ENCODE data around the gene SDS. TPM values are rescaled to one million over a fixed set of nuclear protein-coding genes. Genes with fewer than 3 reads are reported as not detected.

SDS gene
- total and polyA plus RNA-seq, 2 donors (not counting 1 experiment from before 2014, with no cell fraction given) = 0.09 TPM; not detected in 1

DNA sequence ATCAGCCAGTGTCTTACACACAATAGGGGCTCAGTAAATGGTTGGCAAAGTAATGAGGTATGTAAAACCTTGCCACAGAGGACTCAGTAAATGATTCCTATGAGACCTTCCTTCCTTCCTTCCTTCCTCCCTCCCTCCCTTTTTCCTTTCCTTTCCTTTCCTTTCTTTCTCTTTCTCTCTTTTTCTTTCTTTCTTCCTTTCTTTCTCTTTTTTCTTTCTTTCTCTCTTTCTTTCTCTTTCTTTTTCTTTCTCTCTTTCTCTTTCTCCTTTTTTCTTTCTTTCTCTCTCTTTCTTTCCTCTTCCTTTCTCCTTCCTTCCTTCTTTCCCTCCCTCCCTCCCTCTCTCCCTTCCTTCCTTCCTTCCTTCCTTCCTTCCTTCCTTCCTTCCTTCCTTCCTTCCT lies 7.5 kb downstream of the SDS start:
- POLR2A ChIA-PET = no interaction called here
- Histone ChIP-seq H3K27me3 (replicated peaks in 1 of 4; ENCODE audit: control extremely low read depth in 1 of 4, control insufficient read depth in 3 of 4, insufficient read depth in 4 of 4, low read length in 3 of 4) (peaks cover 0 to 23% (median 0%) of the 10 kb centered on the region in 4 experiments), H3K9ac (ENCODE audit: low read length) (no peak overlapping the region), H3K27ac (ENCODE audit: low read length in 2 of 2) (no peak overlapping the region), H3K79me2 (ENCODE audit: control insufficient read depth, insufficient read depth, low read length) (no peaks in the 10 kb centered on the region), H3K9me3 (ENCODE audit: control extremely low read depth in 1 of 3, control insufficient read depth in 2 of 3, insufficient read depth in 1 of 3, low read length in 2 of 3) (peaks cover 0 to 15% (median 0%) of the 10 kb centered on the region in 3 donors), H3K4me1 (ENCODE audit: control insufficient read depth in 2 of 2, insufficient read depth in 2 of 2, low read length in 2 of 2) (no peaks in the 10 kb centered on the region), H3K4me3 (ENCODE audit: control extremely low read depth in 1 of 5, extremely low read depth in 1 of 5, insufficient read depth in 1 of 5, low read depth in 2 of 5, low read length in 4 of 5) (no peak overlapping the region), H2AFZ (ENCODE audit: insufficient read depth, low read depth, low read length, poor library complexity, severe bottlenecking) (no peak overlapping the region), H3K36me3 (replicated peaks in 1 of 2; ENCODE audit: control extremely low read depth in 1 of 2, control insufficient read depth in 1 of 2, extremely low read depth in 1 of 2, insufficient read depth in 2 of 2, low read length in 1 of 2) (no peaks in the 10 kb centered on the region), H4K20me1 (ENCODE audit: control insufficient read depth, insufficient read depth, low read length, poor library complexity, severe bottlenecking) (no peaks in the 10 kb centered on the region), H3K4me2 (replicated peaks; ENCODE audit: low read depth, low read length, poor library complexity, severe bottlenecking) (no peak overlapping the region)
- no peak overlapping the region for H3K4me3 Mint-ChIP-seq
- H3K27me3 Mint-ChIP-seq = peaks cover 10% of the 10 kb centered on the region
- no peak for TF ChIP-seq EZH2 (IDR thresholded peaks at IDR 0.05; ENCODE audit: borderline replicate concordance, insufficient read depth, low read depth, low read length, poor library complexity, severe bottlenecking)
- TF ChIP-seq, protein P1, sequence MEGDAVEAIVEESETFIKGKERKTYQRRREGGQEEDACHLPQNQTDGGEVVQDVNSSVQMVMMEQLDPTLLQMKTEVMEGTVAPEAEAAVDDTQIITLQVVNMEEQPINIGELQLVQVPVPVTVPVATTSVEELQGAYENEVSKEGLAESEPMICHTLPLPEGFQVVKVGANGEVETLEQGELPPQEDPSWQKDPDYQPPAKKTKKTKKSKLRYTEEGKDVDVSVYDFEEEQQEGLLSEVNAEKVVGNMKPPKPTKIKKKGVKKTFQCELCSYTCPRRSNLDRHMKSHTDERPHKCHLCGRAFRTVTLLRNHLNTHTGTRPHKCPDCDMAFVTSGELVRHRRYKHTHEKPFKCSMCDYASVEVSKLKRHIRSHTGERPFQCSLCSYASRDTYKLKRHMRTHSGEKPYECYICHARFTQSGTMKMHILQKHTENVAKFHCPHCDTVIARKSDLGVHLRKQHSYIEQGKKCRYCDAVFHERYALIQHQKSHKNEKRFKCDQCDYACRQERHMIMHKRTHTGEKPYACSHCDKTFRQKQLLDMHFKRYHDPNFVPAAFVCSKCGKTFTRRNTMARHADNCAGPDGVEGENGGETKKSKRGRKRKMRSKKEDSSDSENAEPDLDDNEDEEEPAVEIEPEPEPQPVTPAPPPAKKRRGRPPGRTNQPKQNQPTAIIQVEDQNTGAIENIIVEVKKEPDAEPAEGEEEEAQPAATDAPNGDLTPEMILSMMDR (IDR thresholded peaks at IDR 0.05) = no peak
- intact Hi-C loops (cut with micrococcal nuclease) = no loop called here
- H3K27ac Mint-ChIP-seq = no peak overlapping the region
- no peaks in the 10 kb centered on the region for H3K9me3 Mint-ChIP-seq (ENCODE audit: insufficient read depth)
- no peak for ATAC-seq (ENCODE audit: low read depth)
- CTCF ChIA-PET = no interaction called here
- no peak for DNase-seq
- H3K4me1 Mint-ChIP-seq = no peaks in the 10 kb centered on the region

DNA sequence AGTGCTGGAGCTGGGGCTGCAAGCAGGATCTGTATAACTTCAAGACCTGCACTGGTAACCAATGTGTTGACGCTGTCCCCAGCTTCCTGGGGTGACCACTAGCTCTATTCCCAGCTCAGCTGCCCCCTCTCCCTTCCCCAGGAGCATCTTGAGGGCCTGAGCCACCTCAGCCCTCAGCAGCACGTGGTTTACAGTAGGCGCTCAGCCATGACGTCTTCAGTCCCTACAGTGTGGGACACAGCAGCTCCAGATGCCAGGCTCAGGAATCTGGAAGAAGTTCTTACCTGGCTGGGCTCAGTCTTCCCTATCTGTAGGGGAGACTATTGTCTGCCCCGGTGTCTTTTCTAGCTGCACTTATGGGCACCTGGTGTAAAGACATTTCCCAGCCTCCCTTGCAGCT lies 8.6 kb downstream of the SDS start:
- H3K9ac ChIP-seq (ENCODE audit: low read length) = no peak overlapping the region
- H3K4me3 Mint-ChIP-seq = no peak overlapping the region
- CTCF ChIA-PET = no interaction called here

More for the DNA sequence above, 8.6 kb downstream of the SDS start:
- Mint-ChIP-seq H3K4me1 (no peaks in the 10 kb centered on the region), H3K27ac (no peak overlapping the region), H3K9me3 (ENCODE audit: insufficient read depth) (no peaks in the 10 kb centered on the region), H3K27me3 (peaks cover 10% of the 10 kb centered on the region)
- Histone ChIP-seq H3K27me3 (replicated peaks in 1 of 4; ENCODE audit: control extremely low read depth in 1 of 4, control insufficient read depth in 3 of 4, insufficient read depth in 4 of 4, low read length in 3 of 4) (peaks cover 0 to 23% (median 0%) of the 10 kb centered on the region in 4 experiments), H2AFZ (ENCODE audit: insufficient read depth, low read depth, low read length, poor library complexity, severe bottlenecking) (no peak overlapping the region), H3K79me2 (ENCODE audit: control insufficient read depth, insufficient read depth, low read length) (no peaks in the 10 kb centered on the region), H3K4me1 (ENCODE audit: control insufficient read depth in 2 of 2, insufficient read depth in 2 of 2, low read length in 2 of 2) (no peaks in the 10 kb centered on the region), H3K9me3 (ENCODE audit: control extremely low read depth in 1 of 3, control insufficient read depth in 2 of 3, insufficient read depth in 1 of 3, low read length in 2 of 3) (peaks cover 0 to 15% (median 0%) of the 10 kb centered on the region in 3 donors), H3K36me3 (replicated peaks in 1 of 2; ENCODE audit: control extremely low read depth in 1 of 2, control insufficient read depth in 1 of 2, extremely low read depth in 1 of 2, insufficient read depth in 2 of 2, low read length in 1 of 2) (no peaks in the 10 kb centered on the region), H3K27ac (ENCODE audit: low read length in 2 of 2) (no peak overlapping the region), H3K4me2 (replicated peaks; ENCODE audit: low read depth, low read length, poor library complexity, severe bottlenecking) (no peak overlapping the region), H3K4me3 (ENCODE audit: control extremely low read depth in 1 of 5, extremely low read depth in 1 of 5, insufficient read depth in 1 of 5, low read depth in 2 of 5, low read length in 4 of 5) (no peak overlapping the region), H4K20me1 (ENCODE audit: control insufficient read depth, insufficient read depth, low read length, poor library complexity, severe bottlenecking) (no peaks in the 10 kb centered on the region)
- no peak for ATAC-seq (ENCODE audit: low read depth)
- TF ChIP-seq, protein P1 (IDR thresholded peaks at IDR 0.05) = no peak
- no peak for TF ChIP-seq EZH2 (IDR thresholded peaks at IDR 0.05; ENCODE audit: borderline replicate concordance, insufficient read depth, low read depth, low read length, poor library complexity, severe bottlenecking)
- DNase-seq = no peak
- intact Hi-C loops (cut with micrococcal nuclease) = no loop called here
- POLR2A ChIA-PET = no interaction called here
- 73% methylated on average over 5 of the region's 5 CpGs for WGBS (ENCODE audit: insufficient coverage)

All from B cell (primary cell).